DND-41 (cell line): ENCODE measurements around the gene RDH5.

Experiments used
- ATAC-seq: fragments of 200-7000 bp; cut with Tn5 transposase; 3 replicates; pipeline ENCODE4 v1.9.1; 2021; ENCODE audit warnings: low read depth; ENCODE audit not compliant: insufficient read depth
- DNase-seq: peaks from one replicate; pipeline ENCODE4 v3.0.0-alpha.2; 2020
- H2AFZ ChIP-seq: 2 replicates; pipeline ENCODE4 v1.6.0; 2012; ENCODE audit warnings: low read depth, low read length
- H3K27ac ChIP-seq: 2 replicates; pipeline ENCODE4 v1.5.1; 2012; ENCODE audit warnings: low read length, inconsistent platforms
- H3K27me3 ChIP-seq: fragments of 200-600 bp; sonication (generic); 2 replicates; pipeline ENCODE4 v1.6.0; 2012; ENCODE audit warnings: low read length, mild to moderate bottlenecking, inconsistent platforms; ENCODE audit not compliant: insufficient read depth, poor library complexity
- H3K36me3 ChIP-seq: 2 replicates; pipeline ENCODE4 v1.5.1; 2012; ENCODE audit warnings: low read length, inconsistent platforms; ENCODE audit not compliant: insufficient read depth
- H3K4me1 ChIP-seq: 2 replicates; pipeline ENCODE4 v1.5.1; 2012; ENCODE audit warnings: mild to moderate bottlenecking, low read length; ENCODE audit not compliant: insufficient read depth
- H3K4me2 ChIP-seq: 2 replicates; pipeline ENCODE4 v1.6.0; 2012; ENCODE audit warnings: mild to moderate bottlenecking, moderate library complexity, low read length, inconsistent platforms; ENCODE audit not compliant: insufficient read depth
- H3K4me3 ChIP-seq, 2 experiments: fragments of 200-600 bp in 1 of 2; shearing (Covaris generic) in 1 of 2; 2 replicates each; pipeline ENCODE4 v1.5.1; 2012 to 2016; ENCODE audit warnings: inconsistent platforms in 2 of 2, low read length in 2 of 2, mild to moderate bottlenecking in 2 of 2, low read depth in 1 of 2, moderate library complexity in 1 of 2
- H3K79me2 ChIP-seq: 2 replicates; pipeline ENCODE4 v1.6.0; 2012; ENCODE audit warnings: low read length, inconsistent platforms; ENCODE audit not compliant: insufficient read depth
- H3K9ac ChIP-seq: 2 replicates; pipeline ENCODE4 v1.6.0; 2012; ENCODE audit warnings: low read depth, mild to moderate bottlenecking, inconsistent platforms, low read length, moderate library complexity
- H3K9me3 ChIP-seq: 2 replicates; pipeline ENCODE4 v1.5.1; 2012; ENCODE audit warnings: low read length, moderate library complexity, mild to moderate bottlenecking, inconsistent platforms; ENCODE audit not compliant: insufficient read depth, severe bottlenecking
- H4K20me1 ChIP-seq: 2 replicates; pipeline ENCODE4 v1.6.0; 2012; ENCODE audit warnings: low read length; ENCODE audit not compliant: insufficient read depth
- EZH2 ChIP-seq: IDR thresholded peaks from 3 replicates; pipeline ENCODE4 v1.6.1; 2012; ENCODE audit warnings: borderline replicate concordance, low read depth, mild to moderate bottlenecking, moderate library complexity, low read length, inconsistent platforms; ENCODE audit not compliant: severe bottlenecking
- TF ChIP-seq, protein P1 (sequence below): IDR thresholded peaks from 2 replicates; pipeline ENCODE4 v1.5.1; 2012; ENCODE audit warnings: borderline replicate concordance, low read length, moderate library complexity, mild to moderate bottlenecking; ENCODE audit not compliant: poor library complexity, severe bottlenecking; ENCODE audit errors: extremely low read depth

The RDH5 gene

DNA sequence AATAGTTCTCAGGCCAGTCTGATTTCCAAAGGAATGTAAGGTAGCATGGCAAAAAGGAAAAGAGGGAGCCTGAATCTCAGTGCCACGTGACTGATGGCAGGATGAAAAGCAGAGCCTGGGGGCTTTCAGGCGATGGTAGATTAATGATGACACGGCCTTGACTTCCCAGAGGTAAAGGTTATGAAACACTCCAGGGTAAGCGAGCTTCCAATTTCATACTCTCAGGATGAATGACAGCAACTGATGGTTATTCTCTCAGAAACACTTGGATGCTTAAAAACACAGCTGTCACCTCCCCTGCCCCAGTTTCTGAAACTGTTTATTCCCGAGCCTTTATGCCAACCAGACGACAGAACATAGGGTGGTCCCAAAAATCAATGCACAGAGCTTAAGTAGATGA is 51.5 kb downstream of the RDH5 start:
- Histone ChIP-seq H3K79me2 (peaks cover 23% of the 10 kb centered on the region), H3K27me3 (no peaks in the 10 kb centered on the region), H3K27ac (no peak overlapping the region), H4K20me1 (peaks cover 9% of the 10 kb centered on the region; the same call in 1 of the 2 replicates), H3K36me3 (peaks cover 73% of the 10 kb centered on the region), H3K4me1 (no peaks in the 10 kb centered on the region), H2AFZ (no peak overlapping the region), H3K9me3 (no peaks in the 10 kb centered on the region), H3K9ac (no peak overlapping the region), H3K4me2 (no peak overlapping the region), H3K4me3 (no peak overlapping the region)
- no peak for DNase-seq
- no peak for ATAC-seq
- TF ChIP-seq, protein P1, sequence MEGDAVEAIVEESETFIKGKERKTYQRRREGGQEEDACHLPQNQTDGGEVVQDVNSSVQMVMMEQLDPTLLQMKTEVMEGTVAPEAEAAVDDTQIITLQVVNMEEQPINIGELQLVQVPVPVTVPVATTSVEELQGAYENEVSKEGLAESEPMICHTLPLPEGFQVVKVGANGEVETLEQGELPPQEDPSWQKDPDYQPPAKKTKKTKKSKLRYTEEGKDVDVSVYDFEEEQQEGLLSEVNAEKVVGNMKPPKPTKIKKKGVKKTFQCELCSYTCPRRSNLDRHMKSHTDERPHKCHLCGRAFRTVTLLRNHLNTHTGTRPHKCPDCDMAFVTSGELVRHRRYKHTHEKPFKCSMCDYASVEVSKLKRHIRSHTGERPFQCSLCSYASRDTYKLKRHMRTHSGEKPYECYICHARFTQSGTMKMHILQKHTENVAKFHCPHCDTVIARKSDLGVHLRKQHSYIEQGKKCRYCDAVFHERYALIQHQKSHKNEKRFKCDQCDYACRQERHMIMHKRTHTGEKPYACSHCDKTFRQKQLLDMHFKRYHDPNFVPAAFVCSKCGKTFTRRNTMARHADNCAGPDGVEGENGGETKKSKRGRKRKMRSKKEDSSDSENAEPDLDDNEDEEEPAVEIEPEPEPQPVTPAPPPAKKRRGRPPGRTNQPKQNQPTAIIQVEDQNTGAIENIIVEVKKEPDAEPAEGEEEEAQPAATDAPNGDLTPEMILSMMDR = no peak
- no peak for TF ChIP-seq EZH2
